A549 treated with ZK216348 at 1 μM for 4 hours (cell line): ENCODE measurements around the gene C1QL2. TPM values are rescaled to one million over a fixed set of nuclear protein-coding genes. Genes with fewer than 3 reads are reported as not detected.

Source experiments
- total RNA-seq: library from RNA; stranded (reverse); fragments of 200-300 nt; extraction: Qiagen RNA extraction; gene quantifications from 5 replicates; pipeline ENCODE4 v1.2.3, GENCODE V29; 2022; ENCODE audit warnings: low read depth

The C1QL2 gene
- total RNA-seq = 0.15 to 0.28 TPM (median 0.20 TPM) in 4 of 5 replicates, not detected in the other

GRCh38 chr2:119158563-119159347, at the start of gene C1QL2:
TSS of gene C1QL2 (minus strand) at chr2:119158751. CDS start at chr2:119158269, 482 bp downstream.

Other genes with a start within 250 kb of the C1QL2 start
- 0.14 TPM in 1 of 5 replicates, not detected in the others for gene MARCO, start 216.6 kb downstream of the C1QL2 start, total RNA-seq
- gene STEAP3, start 65.1 kb upstream of the C1QL2 start, total RNA-seq = 32.7 to 55.4 TPM (median 48.8 TPM) in 5 replicates
- 10.8 to 19.8 TPM (median 11.9 TPM) in 5 replicates for gene C2orf76, start 208.1 kb upstream of the C1QL2 start, total RNA-seq
- 375 to 570 TPM (median 386 TPM) in 5 replicates for gene DBI, start 208.2 kb upstream of the C1QL2 start, total RNA-seq